Measurements from ENCODE around the gene BAX. TPM values are rescaled to one million over a fixed set of nuclear protein-coding genes. Genes with fewer than 3 reads are reported as not detected.

Gene BAX
- total and polyA plus RNA-seq, 2 of the 13 experiments (the other 11 are each of a cell fraction or from before 2014, with no cell fraction given): 139 to 176 TPM

DNA sequence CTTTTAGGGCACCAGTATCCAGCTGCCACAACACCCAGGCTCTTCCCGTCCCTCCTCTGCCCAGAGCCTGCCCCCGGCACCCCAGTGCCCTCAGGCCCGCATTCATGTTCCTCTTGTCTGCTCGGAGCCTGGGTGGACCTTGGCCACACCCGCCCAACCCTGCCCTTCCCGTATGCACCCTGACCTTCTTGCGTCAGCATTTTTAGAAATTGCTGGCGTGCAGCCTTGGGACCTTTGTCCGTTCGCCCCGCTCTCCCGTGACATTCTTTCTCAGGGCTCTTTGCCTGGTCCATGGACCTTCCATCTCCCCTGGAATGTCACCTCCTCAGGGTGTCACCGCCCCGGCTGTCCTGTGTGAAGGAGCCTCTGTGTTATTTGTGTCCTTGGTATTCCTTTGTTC is 47.0 kb upstream of the BAX start (continued):
- TF ChIP-seq, protein P1, sequence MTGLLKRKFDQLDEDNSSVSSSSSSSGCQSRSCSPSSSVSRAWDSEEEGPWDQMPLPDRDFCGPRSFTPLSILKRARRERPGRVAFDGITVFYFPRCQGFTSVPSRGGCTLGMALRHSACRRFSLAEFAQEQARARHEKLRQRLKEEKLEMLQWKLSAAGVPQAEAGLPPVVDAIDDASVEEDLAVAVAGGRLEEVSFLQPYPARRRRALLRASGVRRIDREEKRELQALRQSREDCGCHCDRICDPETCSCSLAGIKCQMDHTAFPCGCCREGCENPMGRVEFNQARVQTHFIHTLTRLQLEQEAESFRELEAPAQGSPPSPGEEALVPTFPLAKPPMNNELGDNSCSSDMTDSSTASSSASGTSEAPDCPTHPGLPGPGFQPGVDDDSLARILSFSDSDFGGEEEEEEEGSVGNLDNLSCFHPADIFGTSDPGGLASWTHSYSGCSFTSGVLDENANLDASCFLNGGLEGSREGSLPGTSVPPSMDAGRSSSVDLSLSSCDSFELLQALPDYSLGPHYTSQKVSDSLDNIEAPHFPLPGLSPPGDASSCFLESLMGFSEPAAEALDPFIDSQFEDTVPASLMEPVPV (CRISPR knock-in tag; IDR thresholded peaks at IDR 0.05): no peak
- TF ChIP-seq ZC3H4 (CRISPR knock-in tag; IDR thresholded peaks at IDR 0.05; ENCODE audit: borderline replicate concordance): no peak
- TF ChIP-seq, protein P2, sequence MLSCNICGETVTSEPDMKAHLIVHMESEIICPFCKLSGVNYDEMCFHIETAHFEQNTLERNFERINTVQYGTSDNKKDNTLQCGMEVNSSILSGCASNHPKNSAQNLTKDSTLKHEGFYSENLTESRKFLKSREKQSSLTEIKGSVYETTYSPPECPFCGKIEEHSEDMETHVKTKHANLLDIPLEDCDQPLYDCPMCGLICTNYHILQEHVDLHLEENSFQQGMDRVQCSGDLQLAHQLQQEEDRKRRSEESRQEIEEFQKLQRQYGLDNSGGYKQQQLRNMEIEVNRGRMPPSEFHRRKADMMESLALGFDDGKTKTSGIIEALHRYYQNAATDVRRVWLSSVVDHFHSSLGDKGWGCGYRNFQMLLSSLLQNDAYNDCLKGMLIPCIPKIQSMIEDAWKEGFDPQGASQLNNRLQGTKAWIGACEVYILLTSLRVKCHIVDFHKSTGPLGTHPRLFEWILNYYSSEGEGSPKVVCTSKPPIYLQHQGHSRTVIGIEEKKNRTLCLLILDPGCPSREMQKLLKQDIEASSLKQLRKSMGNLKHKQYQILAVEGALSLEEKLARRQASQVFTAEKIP (CRISPR knock-in tag; IDR thresholded peaks at IDR 0.05; ENCODE audit: borderline replicate concordance): no peak
- TF ChIP-seq HMGA1 (CRISPR knock-in tag; conservative IDR thresholded peaks at IDR 0.05): no peak
- no peak for TF ChIP-seq ZNF780A (CRISPR knock-in tag; IDR thresholded peaks at IDR 0.05)
- TF ChIP-seq IKZF4 (CRISPR knock-in tag; IDR thresholded peaks at IDR 0.05; ENCODE audit: borderline replicate concordance, low read depth, not compliant biosample characterization): no peak
- TF ChIP-seq MATR3 (CRISPR knock-in tag; IDR thresholded peaks at IDR 0.05): no peak
- TF ChIP-seq ZNF383 (CRISPR knock-in tag; IDR thresholded peaks at IDR 0.05; ENCODE audit: borderline replicate concordance): no peak
- TF ChIP-seq MLLT10 (CRISPR knock-in tag; IDR thresholded peaks at IDR 0.05): no peak
- TF ChIP-seq, protein P3, sequence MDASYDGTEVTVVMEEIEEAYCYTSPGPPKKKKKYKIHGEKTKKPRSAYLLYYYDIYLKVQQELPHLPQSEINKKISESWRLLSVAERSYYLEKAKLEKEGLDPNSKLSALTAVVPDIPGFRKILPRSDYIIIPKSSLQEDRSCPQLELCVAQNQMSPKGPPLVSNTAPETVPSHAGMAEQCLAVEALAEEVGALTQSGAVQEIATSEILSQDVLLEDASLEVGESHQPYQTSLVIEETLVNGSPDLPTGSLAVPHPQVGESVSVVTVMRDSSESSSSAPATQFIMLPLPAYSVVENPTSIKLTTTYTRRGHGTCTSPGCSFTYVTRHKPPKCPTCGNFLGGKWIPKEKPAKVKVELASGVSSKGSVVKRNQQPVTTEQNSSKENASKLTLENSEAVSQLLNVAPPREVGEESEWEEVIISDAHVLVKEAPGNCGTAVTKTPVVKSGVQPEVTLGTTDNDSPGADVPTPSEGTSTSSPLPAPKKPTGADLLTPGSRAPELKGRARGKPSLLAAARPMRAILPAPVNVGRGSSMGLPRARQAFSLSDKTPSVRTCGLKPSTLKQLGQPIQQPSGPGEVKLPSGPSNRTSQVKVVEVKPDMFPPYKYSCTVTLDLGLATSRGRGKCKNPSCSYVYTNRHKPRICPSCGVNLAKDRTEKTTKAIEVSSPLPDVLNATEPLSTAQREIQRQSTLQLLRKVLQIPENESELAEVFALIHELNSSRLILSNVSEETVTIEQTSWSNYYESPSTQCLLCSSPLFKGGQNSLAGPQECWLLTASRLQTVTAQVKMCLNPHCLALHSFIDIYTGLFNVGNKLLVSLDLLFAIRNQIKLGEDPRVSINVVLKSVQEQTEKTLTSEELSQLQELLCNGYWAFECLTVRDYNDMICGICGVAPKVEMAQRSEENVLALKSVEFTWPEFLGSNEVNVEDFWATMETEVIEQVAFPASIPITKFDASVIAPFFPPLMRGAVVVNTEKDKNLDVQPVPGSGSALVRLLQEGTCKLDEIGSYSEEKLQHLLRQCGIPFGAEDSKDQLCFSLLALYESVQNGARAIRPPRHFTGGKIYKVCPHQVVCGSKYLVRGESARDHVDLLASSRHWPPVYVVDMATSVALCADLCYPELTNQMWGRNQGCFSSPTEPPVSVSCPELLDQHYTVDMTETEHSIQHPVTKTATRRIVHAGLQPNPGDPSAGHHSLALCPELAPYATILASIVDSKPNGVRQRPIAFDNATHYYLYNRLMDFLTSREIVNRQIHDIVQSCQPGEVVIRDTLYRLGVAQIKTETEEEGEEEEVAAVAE (CRISPR knock-in tag; IDR thresholded peaks at IDR 0.05; ENCODE audit: borderline replicate concordance): no peak
- TF ChIP-seq, protein P4, sequence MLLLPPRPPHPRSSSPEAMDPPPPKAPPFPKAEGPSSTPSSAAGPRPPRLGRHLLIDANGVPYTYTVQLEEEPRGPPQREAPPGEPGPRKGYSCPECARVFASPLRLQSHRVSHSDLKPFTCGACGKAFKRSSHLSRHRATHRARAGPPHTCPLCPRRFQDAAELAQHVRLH (CRISPR knock-in tag; IDR thresholded peaks at IDR 0.05; ENCODE audit: borderline replicate concordance, low read depth): peak; percentile 63; the same call in 1 of the 2 replicates
- no peak for TF ChIP-seq ZNF841 (CRISPR knock-in tag; IDR thresholded peaks at IDR 0.05; ENCODE audit: borderline replicate concordance)
- TF ChIP-seq SPEN (CRISPR knock-in tag; IDR thresholded peaks at IDR 0.05; ENCODE audit: low read depth): peak; percentile 65; the same call in 1 of the 2 replicates
- no peak for TF ChIP-seq ZFP62 (CRISPR knock-in tag; IDR thresholded peaks at IDR 0.05)
- 0 out of 2 replicates have a peak, but pooled peaks have one; percentile 40 for TF ChIP-seq KMT2A (CRISPR knock-in tag; IDR thresholded peaks at IDR 0.05)
- no peak for TF ChIP-seq MTA3 (CRISPR knock-in tag; IDR thresholded peaks at IDR 0.05)
- TF ChIP-seq ZFP36 (IDR thresholded peaks at IDR 0.05; ENCODE audit: borderline replicate concordance, low read depth, low read length, partially characterized antibody): no peak
- 0 out of 2 replicates have a peak, but pooled peaks have one; percentile 49 for TF ChIP-seq ZBTB21 (CRISPR knock-in tag; IDR thresholded peaks at IDR 0.05)
- TF ChIP-seq, protein P5, sequence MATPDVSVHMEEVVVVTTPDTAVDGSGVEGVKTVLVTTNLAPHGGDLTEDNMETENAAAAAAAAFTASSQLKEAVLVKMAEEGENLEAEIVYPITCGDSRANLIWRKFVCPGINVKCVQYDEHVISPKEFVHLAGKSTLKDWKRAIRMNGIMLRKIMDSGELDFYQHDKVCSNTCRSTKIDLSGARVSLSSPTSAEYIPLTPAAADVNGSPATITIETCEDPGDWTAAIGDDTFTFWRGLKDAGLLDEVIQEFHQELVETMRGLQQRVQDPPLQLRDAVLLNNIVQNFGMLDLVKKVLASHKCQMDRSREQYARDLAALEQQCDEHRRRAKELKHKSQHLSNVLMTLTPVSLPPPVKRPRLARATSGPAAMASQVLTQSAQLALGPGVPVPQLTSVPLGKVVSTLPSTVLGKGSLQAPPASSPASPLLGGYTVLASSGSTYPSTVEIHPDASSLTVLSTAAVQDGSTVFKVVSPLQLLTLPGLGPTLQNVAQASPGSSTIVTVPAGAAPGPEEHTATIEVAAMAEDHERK (CRISPR knock-in tag; IDR thresholded peaks at IDR 0.05; ENCODE audit: low read depth): no peak
- TF ChIP-seq ELF4 (CRISPR knock-in tag; IDR thresholded peaks at IDR 0.05; ENCODE audit: borderline replicate concordance): no peak
- TF ChIP-seq ZNF235 (CRISPR knock-in tag; IDR thresholded peaks at IDR 0.05; ENCODE audit: borderline replicate concordance): no peak
- TF ChIP-seq ELF1 (CRISPR knock-in tag; IDR thresholded peaks at IDR 0.05): peak; percentile 53
